ENCODE results near the gene NCOA3.

NCOA3 gene

GRCh38 chr20:47596003-47596571, 94.4 kb downstream of the NCOA3 start:
- no peak for ATAC-seq

GRCh38 chr20:47597090-47597489, 95.4 kb downstream of the NCOA3 start:
- TF ChIP-seq TCF4 (CRISPR knock-in tag; IDR thresholded peaks at IDR 0.05; ENCODE audit: borderline replicate concordance): no peak
- TF ChIP-seq ARNTL (CRISPR knock-in tag; IDR thresholded peaks at IDR 0.05; ENCODE audit: borderline replicate concordance, low read depth): no peak
- no peak for TF ChIP-seq ISL1 (CRISPR knock-in tag; IDR thresholded peaks at IDR 0.05)
- ATAC-seq: no peak

More at GRCh38 chr20:47596003-47596571, 94.4 kb downstream of the NCOA3 start:
- TF ChIP-seq RARB (CRISPR knock-in tag; IDR thresholded peaks at IDR 0.05) (no peak), CSDC2 (CRISPR knock-in tag; IDR thresholded peaks at IDR 0.05) (no peak), ZC3H10 (CRISPR knock-in tag; IDR thresholded peaks at IDR 0.05) (no peak), TCF4 (CRISPR knock-in tag; IDR thresholded peaks at IDR 0.05; ENCODE audit: borderline replicate concordance) (no peak), OSR1 (CRISPR knock-in tag; IDR thresholded peaks at IDR 0.05) (no peak), CSRNP3 (CRISPR knock-in tag; IDR thresholded peaks at IDR 0.05) (no peak), GLIS3 (CRISPR knock-in tag; IDR thresholded peaks at IDR 0.05) (no peak), PATZ1 (CRISPR knock-in tag; IDR thresholded peaks at IDR 0.05; ENCODE audit: borderline replicate concordance) (no peak), TSHZ2 (CRISPR knock-in tag; IDR thresholded peaks at IDR 0.05) (no peak), ZNF565 (CRISPR knock-in tag; conservative IDR thresholded peaks at IDR 0.05; ENCODE audit: low read depth) (no peak)

- no peak for TF ChIP-seq CSDC2 (CRISPR knock-in tag; IDR thresholded peaks at IDR 0.05)
- no peak for TF ChIP-seq SNAI2 (CRISPR knock-in tag; IDR thresholded peaks at IDR 0.05)
- TF ChIP-seq TCF4 (CRISPR knock-in tag; IDR thresholded peaks at IDR 0.05; ENCODE audit: borderline replicate concordance): no peak
- no peak for TF ChIP-seq ESRRG (CRISPR knock-in tag; IDR thresholded peaks at IDR 0.05)
- TF ChIP-seq ZNF70 (CRISPR knock-in tag; IDR thresholded peaks at IDR 0.05): no peak
- ATAC-seq: no peak
These were observed 97.4 kb downstream of the NCOA3 start for GRCh38 chr20:47598911-47599744.

- ATAC-seq: no peak
- no peak for TF ChIP-seq BACH2 (CRISPR knock-in tag; IDR thresholded peaks at IDR 0.05; ENCODE audit: borderline replicate concordance)
- TF ChIP-seq CSRNP3 (CRISPR knock-in tag; IDR thresholded peaks at IDR 0.05): no peak
- no peak for TF ChIP-seq ZFP30 (CRISPR knock-in tag; IDR thresholded peaks at IDR 0.05)
- no peak for TF ChIP-seq ZNF8 (CRISPR knock-in tag; IDR thresholded peaks at IDR 0.05)
These were observed 99.4 kb downstream of the NCOA3 start for GRCh38 chr20:47600967-47601547.
